GM19455 (cell line): Measurements from ENCODE around the gene CUL9.

Experiments
- ATAC-seq: cut with Tn5 transposase; IDR thresholded peaks from one replicate; pipeline ENCODE4 v1.9.1; 2021; ENCODE audit not compliant: unreplicated experiment

Gene CUL9

GRCh38 chr6:43269273-43270007 lies 87.4 kb downstream of the CUL9 start:
- no peak for ATAC-seq

- ATAC-seq, result no peak
Measured at GRCh38 chr6:43271103-43271815, 89.3 kb downstream of the CUL9 start.

GRCh38 chr6:43271944-43272343 lies 89.9 kb downstream of the CUL9 start:
- ATAC-seq, result no peak

GRCh38 chr6:43273707-43274106 lies 91.7 kb downstream of the CUL9 start:
- no peak for ATAC-seq
